ENCODE data around the gene CTDSPL.

Gene CTDSPL

GRCh38 chr3:37896827-37897226, 35.1 kb downstream of the CTDSPL start:
- no peak for DNase-seq

DNA sequence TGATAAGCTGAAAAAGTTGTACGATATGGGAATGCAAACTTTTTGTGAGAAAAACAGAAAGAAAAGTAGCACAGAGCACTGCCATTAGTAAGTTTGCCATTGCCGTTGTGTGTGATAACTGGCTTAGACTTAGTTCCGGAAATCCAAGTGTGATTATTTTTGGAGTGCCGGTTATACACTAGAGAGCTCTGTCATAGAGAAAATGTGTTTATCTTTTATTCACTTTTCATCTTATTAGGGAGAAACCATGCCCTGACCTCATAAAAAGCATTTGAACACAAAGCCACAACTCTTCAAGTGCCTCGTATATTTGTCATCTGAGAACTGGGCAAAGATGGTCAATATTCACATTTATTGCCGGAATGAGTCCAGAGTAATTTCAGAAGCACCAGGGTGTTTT, 36.1 kb downstream of the CTDSPL start:
- no peak for DNase-seq

GRCh38 chr3:37898424-37898823, 36.7 kb downstream of the CTDSPL start:
- no peak for DNase-seq

DNA sequence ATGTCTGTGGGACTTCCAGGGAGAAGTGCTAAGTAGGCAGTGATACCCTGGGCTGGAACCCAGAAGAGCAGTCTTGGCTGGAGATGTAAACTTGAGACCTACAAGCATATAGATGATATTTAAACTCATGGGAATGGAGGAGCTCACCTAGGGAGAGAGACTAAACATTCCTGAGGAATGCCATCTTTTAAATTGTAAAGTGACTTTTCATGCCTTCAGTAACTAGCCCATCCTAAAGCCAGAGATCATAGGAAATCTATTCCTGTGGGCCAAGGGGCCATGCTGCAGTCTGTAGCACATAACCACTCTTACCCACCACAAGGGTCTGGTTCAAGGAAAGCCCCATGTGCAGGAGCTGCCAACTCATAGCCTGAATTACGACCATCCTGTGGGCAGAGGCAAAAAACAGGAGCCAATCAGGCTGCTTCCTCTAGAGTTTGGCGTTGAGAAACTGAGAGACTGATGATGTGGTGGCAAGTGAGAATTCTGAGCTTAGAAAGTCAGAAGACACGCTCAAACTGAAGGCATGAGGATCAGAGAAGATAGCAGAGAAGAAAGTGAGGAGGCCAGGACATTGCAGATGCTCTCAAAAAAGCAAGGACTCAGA, 37.5 kb downstream of the CTDSPL start:
- DNase-seq = no peak

- no peak for DNase-seq
Observed at GRCh38 chr3:37899711-37900306, 38.1 kb downstream of the CTDSPL start.

GRCh38 chr3:37901721-37902120, 40.0 kb downstream of the CTDSPL start:
- DNase-seq = no peak

- no peak for DNase-seq
Observed at GRCh38 chr3:37902674-37903073, 41.0 kb downstream of the CTDSPL start.

DNA sequence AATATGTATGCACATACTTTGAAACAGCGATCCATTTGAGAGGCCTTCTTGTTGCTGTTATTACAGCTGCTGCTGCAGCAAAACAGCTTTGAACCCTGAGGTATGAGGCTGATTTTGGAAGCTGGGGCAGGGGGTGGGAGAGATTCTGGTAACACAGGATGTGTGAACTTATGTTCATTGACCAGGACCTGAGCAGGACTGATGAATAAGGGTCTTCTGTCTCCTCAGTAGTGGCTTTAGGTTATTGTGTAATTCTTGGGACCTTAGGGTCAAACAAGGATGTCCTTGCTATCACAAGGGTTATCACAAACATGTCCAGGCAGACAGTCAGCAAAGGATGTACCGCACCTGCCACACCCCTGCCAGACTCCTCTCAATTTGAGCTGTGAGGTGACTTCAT, 41.6 kb downstream of the CTDSPL start:
- no peak for DNase-seq

GRCh38 chr3:37903734-37904133, 42.1 kb downstream of the CTDSPL start:
- no peak for DNase-seq

GRCh38 chr3:37904601-37905000, 42.9 kb downstream of the CTDSPL start:
- DNase-seq = no peak

GRCh38 chr3:37905346-37905745, 43.7 kb downstream of the CTDSPL start:
- DNase-seq = no peak

- DNase-seq = no peak
Observed at GRCh38 chr3:37905987-37906674, 44.5 kb downstream of the CTDSPL start.

DNA sequence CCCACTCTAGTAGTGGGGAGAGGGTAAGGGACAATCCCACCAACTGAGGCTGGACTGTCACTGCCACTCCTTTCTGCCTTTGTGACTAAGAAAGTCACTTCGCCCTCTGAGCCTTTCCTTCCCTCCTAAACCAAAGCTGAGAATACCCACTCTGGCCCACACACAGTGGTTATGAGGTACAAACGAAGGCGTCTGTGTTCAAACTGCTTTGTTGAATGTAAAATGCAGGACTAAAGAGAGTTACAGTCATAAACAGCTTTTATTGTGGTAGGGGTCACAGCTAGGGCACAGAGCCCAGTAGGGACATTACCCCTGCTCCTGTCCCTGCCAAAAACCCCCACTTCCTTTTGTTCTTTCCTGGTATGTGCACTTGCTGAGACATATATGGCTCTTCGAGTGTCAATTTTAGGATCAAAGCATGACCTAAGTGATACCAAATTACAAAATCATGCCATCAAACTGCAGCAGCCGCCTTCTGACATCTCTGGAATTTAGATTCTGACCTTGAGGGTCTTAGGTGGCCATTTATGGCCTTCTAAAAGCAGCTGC, 45.1 kb downstream of the CTDSPL start:
- DNase-seq = no peak

GRCh38 chr3:37907371-37907770, 45.7 kb downstream of the CTDSPL start:
- DNase-seq = no peak

DNA sequence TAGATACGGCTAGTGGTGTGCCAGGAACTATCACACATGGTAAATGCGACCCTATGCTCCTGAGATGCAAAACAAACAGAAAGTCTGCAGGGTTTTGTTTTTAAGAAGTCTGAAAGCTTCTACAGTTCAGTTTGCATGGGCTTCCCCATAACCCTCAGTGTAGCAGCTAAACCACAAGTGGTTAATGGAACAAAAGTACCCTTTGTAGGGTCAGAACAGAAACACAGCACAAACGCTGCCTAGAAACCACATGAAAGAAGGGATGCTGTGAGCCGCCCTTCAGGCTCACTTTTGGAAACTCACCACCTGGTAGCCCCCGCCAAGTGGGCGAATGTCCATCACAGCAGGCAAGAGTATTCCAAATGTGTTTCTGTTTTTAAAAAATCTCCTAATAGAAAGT, 46.2 kb downstream of the CTDSPL start:
- DNase-seq = no peak

GRCh38 chr3:37909067-37909911, 47.6 kb downstream of the CTDSPL start:
- no peak for DNase-seq

DNA sequence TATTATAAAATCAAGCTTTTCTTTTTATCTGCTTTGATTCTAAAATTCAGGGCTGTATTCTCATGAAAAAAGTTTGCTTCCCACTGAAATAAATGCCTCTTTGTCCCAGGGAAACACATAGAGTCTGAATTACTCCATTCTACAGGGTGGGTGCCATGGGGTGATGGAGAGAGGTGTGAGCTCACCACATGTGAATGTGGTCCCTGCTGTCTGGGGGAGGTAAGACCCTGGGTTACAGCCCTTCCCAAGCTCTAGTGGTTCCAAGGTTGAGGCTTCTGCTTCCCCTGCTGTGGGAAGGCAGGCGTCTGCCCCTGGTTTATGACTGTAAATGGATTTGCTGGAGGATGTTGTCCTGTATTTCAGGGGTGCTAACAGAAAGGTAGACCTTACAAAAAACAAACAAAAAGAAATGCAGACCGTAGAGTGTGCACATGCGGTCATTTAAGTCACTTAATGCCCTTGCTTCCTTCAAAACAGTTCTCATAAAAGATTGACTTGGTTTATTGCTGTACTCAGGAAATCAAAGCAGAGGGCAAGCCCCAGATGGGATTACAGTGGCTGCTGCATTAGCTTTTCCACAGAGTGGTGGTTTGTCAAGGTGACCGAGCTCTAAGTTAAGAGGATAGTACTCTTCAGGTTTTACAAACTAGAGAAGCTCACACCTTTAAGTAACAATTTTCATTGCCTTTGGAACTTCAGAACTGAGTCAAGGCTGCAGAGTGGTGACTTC, 49.2 kb downstream of the CTDSPL start:
- no peak for DNase-seq

DNA sequence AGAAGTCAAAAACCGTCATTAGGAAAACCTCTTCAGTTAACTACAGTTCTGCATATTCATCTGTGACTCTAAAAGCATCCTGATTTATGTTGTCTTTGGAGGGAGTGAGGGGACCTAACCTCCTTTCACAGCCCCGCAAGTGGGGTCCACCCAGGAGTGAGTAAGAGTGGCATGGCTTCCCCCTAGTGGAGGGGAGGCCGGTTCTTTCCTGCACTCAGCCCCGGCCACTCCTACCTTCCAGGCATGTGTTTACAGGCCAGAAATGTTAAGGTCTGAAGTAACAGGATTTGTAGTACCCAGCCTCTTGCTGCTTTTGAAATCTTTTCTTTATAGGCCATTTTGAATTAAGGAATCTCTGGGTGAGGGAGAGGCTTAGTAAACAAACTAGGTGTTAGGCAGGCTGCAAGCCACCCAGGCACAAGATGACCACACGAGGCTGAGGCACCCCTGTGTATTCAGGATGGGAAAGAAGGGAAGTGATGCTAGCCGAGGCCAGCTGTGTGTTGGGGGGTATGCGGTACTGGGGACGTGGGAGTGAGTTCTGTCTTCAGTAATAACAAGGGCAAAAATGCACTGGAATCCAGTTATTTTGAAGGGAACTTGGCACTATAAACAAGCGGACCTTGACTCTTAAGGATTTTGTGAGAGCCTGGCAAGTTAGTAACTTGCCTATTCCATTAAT, 50.5 kb downstream of the CTDSPL start:
- no peak for DNase-seq

GRCh38 chr3:37913522-37913921, 51.8 kb downstream of the CTDSPL start:
- no peak for DNase-seq

- no peak for DNase-seq
Observed at GRCh38 chr3:37916685-37917084, 55.0 kb downstream of the CTDSPL start.

DNA sequence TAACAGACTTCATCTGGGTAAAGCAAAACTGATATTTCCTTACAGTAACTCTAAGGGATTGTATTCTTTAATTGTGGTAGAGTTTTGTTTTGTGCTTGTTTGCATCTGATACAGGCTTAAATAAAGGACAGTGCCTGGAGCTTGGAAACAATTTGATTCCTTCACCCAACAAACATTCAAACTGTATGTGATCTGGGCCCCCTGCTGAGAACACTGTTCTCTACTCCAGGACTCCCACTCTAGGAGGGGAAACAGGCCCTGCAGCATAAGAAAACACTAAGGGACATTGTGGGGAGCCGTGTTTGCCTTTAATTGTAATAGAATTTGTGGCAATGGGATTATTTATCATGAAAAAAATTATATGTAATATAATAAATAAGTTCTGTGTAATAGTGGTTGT, 56.9 kb downstream of the CTDSPL start:
- no peak for DNase-seq

DNA sequence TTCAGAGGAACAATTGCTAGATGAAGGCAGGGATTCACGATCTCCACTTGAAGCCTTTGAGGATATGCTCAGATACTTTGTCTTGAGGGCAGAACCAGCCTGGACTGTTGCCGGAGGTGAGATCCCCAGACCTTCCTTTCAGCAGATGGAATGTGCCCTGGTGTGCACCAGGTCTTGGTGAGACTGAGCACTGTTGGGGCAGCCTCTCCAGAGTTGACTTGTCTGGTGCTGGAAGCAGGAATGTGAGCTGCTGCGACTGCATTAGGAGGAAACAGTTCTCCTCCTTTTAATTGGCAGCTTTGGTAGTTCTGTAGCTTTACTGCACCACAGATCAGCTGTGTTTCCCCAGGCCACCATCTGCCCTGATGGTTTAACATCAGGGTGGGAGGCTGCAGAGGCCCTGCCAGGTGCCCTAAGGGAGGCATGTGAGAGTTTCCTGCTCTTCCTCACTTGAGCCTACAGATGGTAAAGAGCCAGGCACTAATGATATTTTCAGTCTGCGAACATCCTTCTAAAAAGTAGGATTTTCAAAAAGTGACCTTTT, 58.5 kb downstream of the CTDSPL start:
- DNase-seq = no peak
